HEK293 (cell line): ENCODE data around the gene TMEM174.

Source experiments
- GFI1B ChIP-seq: fragments of 450-650 bp; formaldehyde crosslinking; IDR thresholded peaks from 2 replicates; pipeline ENCODE4 v1.5.1; 2016; ENCODE audit warnings: missing biosample characterization, missing genetic modification characterization
- KLF16 ChIP-seq: fragments of 450-650 bp; formaldehyde crosslinking; IDR thresholded peaks from 2 replicates; pipeline ENCODE4 v1.5.1; 2017; ENCODE audit warnings: missing biosample characterization, missing genetic modification characterization
- KLF8 ChIP-seq: fragments of 450-650 bp; formaldehyde crosslinking; IDR thresholded peaks from 2 replicates; pipeline ENCODE4 v1.5.1; 2016; ENCODE audit warnings: missing biosample characterization, missing genetic modification characterization
- SP7 ChIP-seq: fragments of 450-650 bp; formaldehyde crosslinking; IDR thresholded peaks from 2 replicates; pipeline ENCODE4 v1.5.1; 2016; ENCODE audit warnings: missing biosample characterization, missing genetic modification characterization
- YY1 ChIP-seq: fragments of 450-650 bp; formaldehyde crosslinking; IDR thresholded peaks from 2 replicates; pipeline ENCODE4 v1.5.1; 2018; ENCODE audit warnings: missing biosample characterization, missing genetic modification characterization
- ZBTB8A ChIP-seq: fragments of 450-650 bp; formaldehyde crosslinking; IDR thresholded peaks from 2 replicates; pipeline ENCODE4 v1.5.1; 2016; ENCODE audit warnings: missing biosample characterization, missing genetic modification characterization
- ZNF223 ChIP-seq: fragments of 450-650 bp; formaldehyde crosslinking; IDR thresholded peaks from 2 replicates; pipeline ENCODE4 v1.5.1; 2016; ENCODE audit warnings: missing biosample characterization, missing genetic modification characterization
- ZNF274 ChIP-seq, 2 experiments: fragments of 200-500 bp in 1 of 2; fragments of 450-650 bp in 1 of 2; sonication (Bioruptor generic) in 1 of 2; formaldehyde crosslinking in 1 of 2; IDR thresholded peaks; 2 replicates each; pipeline versions ENCODE4 v1.5.1 to v1.6.1; 2014 to 2016; ENCODE audit warnings: borderline replicate concordance in 1 of 2, inconsistent platforms in 1 of 2, low read length in 1 of 2, missing biosample characterization in 1 of 2, missing genetic modification characterization in 1 of 2
- ZNF354C ChIP-seq: fragments of 450-650 bp; formaldehyde crosslinking; IDR thresholded peaks from 2 replicates; pipeline ENCODE4 v1.5.1; 2016; ENCODE audit warnings: missing biosample characterization, missing genetic modification characterization, low read depth, borderline replicate concordance
- ZNF660 ChIP-seq: fragments of 450-650 bp; IDR thresholded peaks from 2 replicates; pipeline ENCODE4 v1.5.1; 2018; ENCODE audit warnings: missing biosample characterization, mild to moderate bottlenecking, missing genetic modification characterization
- ZNF76 ChIP-seq: fragments of 450-650 bp; formaldehyde crosslinking; IDR thresholded peaks from 2 replicates; pipeline ENCODE4; 2016; ENCODE audit warnings: low read depth, missing biosample characterization, missing genetic modification characterization, borderline replicate concordance
- ZNF785 ChIP-seq: fragments of 450-650 bp; formaldehyde crosslinking; IDR thresholded peaks from 2 replicates; pipeline ENCODE4 v1.5.1; 2016; ENCODE audit warnings: missing biosample characterization, missing genetic modification characterization
- TF ChIP-seq, protein P1 (sequence below): fragments of 450-650 bp; formaldehyde crosslinking; IDR thresholded peaks from 2 replicates; pipeline ENCODE4 v1.5.1; 2016; ENCODE audit warnings: missing biosample characterization, missing genetic modification characterization, low read depth
- TF ChIP-seq, protein P2 (sequence below): fragments of 450-650 bp; formaldehyde crosslinking; IDR thresholded peaks from 2 replicates; pipeline ENCODE4 v1.5.1; 2016; ENCODE audit warnings: missing biosample characterization, missing genetic modification characterization

DNA sequence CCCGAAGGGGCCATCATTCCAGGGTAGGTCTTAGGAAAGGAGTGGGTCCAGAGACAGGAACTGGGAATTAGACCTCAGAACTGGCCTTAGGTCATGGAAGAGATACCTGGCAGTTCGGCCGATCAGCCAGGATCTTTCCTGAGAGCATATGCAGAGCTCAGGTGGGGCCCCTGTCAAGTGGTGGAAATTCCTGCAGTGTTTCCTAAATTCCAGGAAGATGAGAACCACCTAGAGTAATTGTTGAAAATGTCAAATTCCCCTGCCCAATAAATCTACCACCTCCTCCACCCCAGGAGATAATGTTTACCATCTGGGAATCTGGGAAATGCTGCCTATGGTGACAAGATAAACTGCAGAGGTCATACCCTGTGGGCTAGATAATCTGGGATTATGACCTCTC lies 38.0 kb upstream of the TMEM174 start:
- TF ChIP-seq, protein P1, sequence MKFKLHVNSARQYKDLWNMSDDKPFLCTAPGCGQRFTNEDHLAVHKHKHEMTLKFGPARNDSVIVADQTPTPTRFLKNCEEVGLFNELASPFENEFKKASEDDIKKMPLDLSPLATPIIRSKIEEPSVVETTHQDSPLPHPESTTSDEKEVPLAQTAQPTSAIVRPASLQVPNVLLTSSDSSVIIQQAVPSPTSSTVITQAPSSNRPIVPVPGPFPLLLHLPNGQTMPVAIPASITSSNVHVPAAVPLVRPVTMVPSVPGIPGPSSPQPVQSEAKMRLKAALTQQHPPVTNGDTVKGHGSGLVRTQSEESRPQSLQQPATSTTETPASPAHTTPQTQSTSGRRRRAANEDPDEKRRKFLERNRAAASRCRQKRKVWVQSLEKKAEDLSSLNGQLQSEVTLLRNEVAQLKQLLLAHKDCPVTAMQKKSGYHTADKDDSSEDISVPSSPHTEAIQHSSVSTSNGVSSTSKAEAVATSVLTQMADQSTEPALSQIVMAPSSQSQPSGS (tag by site-specific recombination) = no peak
- no peak for TF ChIP-seq ZNF785 (tag by site-specific recombination)
- TF ChIP-seq ZNF223 = no peak
- no peak for TF ChIP-seq KLF8 (tag by site-specific recombination)
- TF ChIP-seq ZBTB8A (tag by site-specific recombination) = no peak
- TF ChIP-seq, protein P2, sequence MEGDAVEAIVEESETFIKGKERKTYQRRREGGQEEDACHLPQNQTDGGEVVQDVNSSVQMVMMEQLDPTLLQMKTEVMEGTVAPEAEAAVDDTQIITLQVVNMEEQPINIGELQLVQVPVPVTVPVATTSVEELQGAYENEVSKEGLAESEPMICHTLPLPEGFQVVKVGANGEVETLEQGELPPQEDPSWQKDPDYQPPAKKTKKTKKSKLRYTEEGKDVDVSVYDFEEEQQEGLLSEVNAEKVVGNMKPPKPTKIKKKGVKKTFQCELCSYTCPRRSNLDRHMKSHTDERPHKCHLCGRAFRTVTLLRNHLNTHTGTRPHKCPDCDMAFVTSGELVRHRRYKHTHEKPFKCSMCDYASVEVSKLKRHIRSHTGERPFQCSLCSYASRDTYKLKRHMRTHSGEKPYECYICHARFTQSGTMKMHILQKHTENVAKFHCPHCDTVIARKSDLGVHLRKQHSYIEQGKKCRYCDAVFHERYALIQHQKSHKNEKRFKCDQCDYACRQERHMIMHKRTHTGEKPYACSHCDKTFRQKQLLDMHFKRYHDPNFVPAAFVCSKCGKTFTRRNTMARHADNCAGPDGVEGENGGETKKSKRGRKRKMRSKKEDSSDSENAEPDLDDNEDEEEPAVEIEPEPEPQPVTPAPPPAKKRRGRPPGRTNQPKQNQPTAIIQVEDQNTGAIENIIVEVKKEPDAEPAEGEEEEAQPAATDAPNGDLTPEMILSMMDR (tag by site-specific recombination) = no peak
- TF ChIP-seq ZNF660 (tag by site-specific recombination) = no peak
- no peak for TF ChIP-seq SP7 (tag by site-specific recombination)
- no peak for TF ChIP-seq ZNF274 (IDR thresholded peaks at IDR 0.05; ENCODE audit: low read length)
- no peak for TF ChIP-seq ZNF274 (tag by site-specific recombination; IDR thresholded peaks at IDR 0.05; ENCODE audit: borderline replicate concordance)
- TF ChIP-seq YY1 (tag by site-specific recombination) = no peak
- TF ChIP-seq KLF16 (tag by site-specific recombination) = no peak
- no peak for TF ChIP-seq GFI1B (tag by site-specific recombination)
- no peak for TF ChIP-seq ZNF76 (tag by site-specific recombination)
- no peak for TF ChIP-seq ZNF354C (tag by site-specific recombination)
